HEK293T (cell line): ENCODE data around the gene METTL5.
"Not testable (repeated sequence)": the region's sequence is repeated elsewhere in the genome, so short reads cannot be mapped to it uniquely, and the experiment has no call there.

Experiments used
- CTCF ChIA-PET: fragments of 350-600 bp; formaldehyde crosslinking; extraction: SDS; loops from one replicate; lab custom pipeline; 2021; ENCODE audit warnings: antibody characterized with exemption, inconsistent platforms; lab: Yijun Ruan, JAX
- POLR2A ChIA-PET: fragments of 350-600 bp; formaldehyde crosslinking; extraction: SDS; loops from one replicate; lab custom pipeline; 2020; ENCODE audit warnings: antibody characterized with exemption, inconsistent platforms; lab: Yijun Ruan, JAX
- DNase-seq: peaks from one replicate; pipeline ENCODE4 v3.0.0; 2012; ENCODE audit warnings: mixed read lengths; ENCODE audit errors: extremely low spot score
- ARNT ChIP-seq: fragments of 450-650 bp; IDR thresholded peaks from 2 replicates; pipeline ENCODE4 v1.6.1; 2017; ENCODE audit warnings: mild to moderate bottlenecking
- BHLHE40 ChIP-seq: fragments of 450-650 bp; IDR thresholded peaks from 2 replicates; pipeline ENCODE4 v1.6.1; 2016; ENCODE audit warnings: mild to moderate bottlenecking, moderate library complexity, borderline replicate concordance
- CTBP1 ChIP-seq: fragments of 450-650 bp; IDR thresholded peaks from 2 replicates; pipeline ENCODE4 v1.6.1; 2016; ENCODE audit warnings: borderline replicate concordance
- ELF4 ChIP-seq: fragments of 450-650 bp; IDR thresholded peaks from 2 replicates; pipeline ENCODE4 v1.6.1; 2017; ENCODE audit warnings: antibody characterized with exemption
- FOXA1 ChIP-seq: fragments of 450-650 bp; IDR thresholded peaks from 2 replicates; pipeline ENCODE4 v1.6.1; 2016; ENCODE audit warnings: mild to moderate bottlenecking
- FOXK2 ChIP-seq: fragments of 450-650 bp; IDR thresholded peaks from 2 replicates; pipeline ENCODE4 v1.6.1; 2016; ENCODE audit warnings: mild to moderate bottlenecking
- FOXM1 ChIP-seq: fragments of 450-650 bp; IDR thresholded peaks from 2 replicates; pipeline ENCODE4 v1.6.1; 2017; ENCODE audit warnings: mild to moderate bottlenecking, borderline replicate concordance
- HDGF ChIP-seq: fragments of 450-650 bp; IDR thresholded peaks from 2 replicates; pipeline ENCODE4 v1.6.1; 2017; ENCODE audit warnings: antibody characterized with exemption, borderline replicate concordance
- L3MBTL2 ChIP-seq: fragments of 450-650 bp; conservative IDR thresholded peaks from 2 replicates; pipeline ENCODE4 v1.6.1; 2016; ENCODE audit warnings: mild to moderate bottlenecking
- LEF1 ChIP-seq: fragments of 450-650 bp; IDR thresholded peaks from 2 replicates; pipeline ENCODE4 v1.6.1; 2017; ENCODE audit warnings: mild to moderate bottlenecking, borderline replicate concordance
- NFRKB ChIP-seq: fragments of 450-650 bp; IDR thresholded peaks from 2 replicates; pipeline ENCODE4 v1.6.1; 2016; ENCODE audit warnings: mild to moderate bottlenecking, moderate library complexity
- SP1 ChIP-seq: fragments of 450-650 bp; IDR thresholded peaks from 2 replicates; pipeline ENCODE4 v1.6.1; 2017
- SUZ12 ChIP-seq: fragments of 450-650 bp; IDR thresholded peaks from 2 replicates; pipeline ENCODE4 v1.6.1; 2016; ENCODE audit warnings: mild to moderate bottlenecking
- TARDBP ChIP-seq: fragments of 450-650 bp; IDR thresholded peaks from 2 replicates; pipeline ENCODE4 v1.6.1; 2016
- ZNF384 ChIP-seq: fragments of 450-650 bp; IDR thresholded peaks from 2 replicates; pipeline ENCODE4 v1.6.1; 2016
- TF ChIP-seq, protein P1 (sequence below): fragments of 450-650 bp; IDR thresholded peaks from 2 replicates; pipeline ENCODE4 v1.6.1; 2016

The METTL5 gene

DNA sequence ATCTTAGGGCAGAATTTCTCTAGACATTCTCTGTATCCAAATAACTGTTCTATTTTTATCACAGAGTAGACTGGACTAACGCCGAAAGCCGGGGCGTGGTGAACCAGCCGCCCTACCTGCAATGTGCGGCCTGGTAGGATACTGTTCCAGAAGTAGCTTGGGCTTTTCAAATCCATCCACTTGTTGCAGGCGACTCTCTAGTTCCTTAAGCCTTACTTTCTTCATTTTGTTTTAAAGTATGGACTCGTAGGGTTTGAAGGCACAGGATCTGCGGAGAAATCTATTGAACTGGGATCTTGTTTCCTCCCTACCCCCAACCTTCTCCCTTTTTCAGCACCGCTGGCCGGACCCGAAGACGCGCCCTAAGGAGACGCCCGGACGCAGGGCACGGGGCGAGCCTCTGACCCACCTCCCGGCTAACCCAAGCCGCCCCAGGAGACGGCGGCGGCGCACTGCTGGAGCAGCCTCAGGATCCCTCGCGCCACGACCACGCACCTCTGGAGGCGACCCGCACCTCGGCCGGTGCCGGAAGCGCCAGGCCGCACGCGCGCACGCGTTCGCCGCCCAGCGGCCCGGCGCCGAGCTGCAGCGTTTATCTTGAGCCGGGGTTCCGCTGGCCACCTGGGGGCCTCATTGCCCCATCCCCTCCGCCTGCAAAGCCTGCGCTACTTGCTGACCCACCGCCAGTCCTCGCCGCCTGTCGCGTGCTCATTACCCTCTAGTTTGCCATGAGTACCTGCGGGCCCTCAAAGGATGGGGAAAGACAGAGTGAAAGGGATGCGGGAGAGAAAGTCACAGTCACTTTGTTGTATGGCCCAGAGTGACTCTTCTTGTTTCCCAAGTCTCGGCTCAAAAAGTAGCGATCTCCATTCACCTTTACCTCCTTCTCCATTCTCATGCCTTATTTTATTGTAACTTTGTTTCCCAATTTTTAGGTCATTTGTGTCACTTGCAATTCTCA lies at the start of gene METTL5:
Gene METTL5 (minus strand): TSS at position 533 of the 961 bp plus-strand sequence. CDS start 308 bp downstream, at position 225.
- POLR2A ChIA-PET = interaction anchor here (0.6 to 1.1 kb wide), 3 partner anchors 41 to 58 kb away, joined by 3 to 7 read pairs (median 3); no protein-coding TSS in a partner anchor
- no peak for TF ChIP-seq ELF4
- no peak for TF ChIP-seq TARDBP
- TF ChIP-seq FOXK2 = no peak
- no peak for TF ChIP-seq FOXA1
- TF ChIP-seq LEF1 = no peak
- TF ChIP-seq FOXM1 = no peak
- TF ChIP-seq CTBP1 = no peak
- TF ChIP-seq L3MBTL2 = peak; percentile 76
- CTCF ChIA-PET = interaction anchor here (0.5 to 1.7 kb wide), 5 partner anchors 9 to 107 kb away, joined by 3 to 7 read pairs (median 4); no protein-coding TSS in a partner anchor
- DNase-seq = peak; percentile 82

DNA sequence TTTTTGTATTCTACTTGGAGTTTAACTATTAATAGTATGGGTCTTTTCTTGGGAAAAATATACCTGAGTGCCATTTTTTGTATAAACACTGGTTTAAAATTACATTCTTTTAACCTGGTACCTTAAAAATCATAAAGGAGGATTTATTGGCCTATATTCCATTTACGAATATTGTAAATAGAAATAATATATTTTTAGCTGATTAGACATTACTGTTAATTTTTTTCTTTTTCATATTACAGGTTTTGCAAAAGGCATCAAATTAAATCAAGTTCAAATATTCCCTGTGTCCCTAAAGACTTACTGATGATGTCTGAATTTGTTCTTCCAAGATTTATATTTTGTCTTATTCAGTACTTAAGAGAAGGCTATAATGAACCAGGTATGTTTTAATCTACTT lies 47.3 kb upstream of the METTL5 start:
- ChIA-PET CTCF (no interaction called here), POLR2A (no interaction called here)
- no peak for DNase-seq
- no peak for TF ChIP-seq ELF4
- TF ChIP-seq ZNF384 = no peak
- TF ChIP-seq BHLHE40 = no peak
- TF ChIP-seq SP1 = no peak
- no peak for TF ChIP-seq CTBP1
- no peak for TF ChIP-seq FOXK2
- TF ChIP-seq ARNT = no peak

DNA sequence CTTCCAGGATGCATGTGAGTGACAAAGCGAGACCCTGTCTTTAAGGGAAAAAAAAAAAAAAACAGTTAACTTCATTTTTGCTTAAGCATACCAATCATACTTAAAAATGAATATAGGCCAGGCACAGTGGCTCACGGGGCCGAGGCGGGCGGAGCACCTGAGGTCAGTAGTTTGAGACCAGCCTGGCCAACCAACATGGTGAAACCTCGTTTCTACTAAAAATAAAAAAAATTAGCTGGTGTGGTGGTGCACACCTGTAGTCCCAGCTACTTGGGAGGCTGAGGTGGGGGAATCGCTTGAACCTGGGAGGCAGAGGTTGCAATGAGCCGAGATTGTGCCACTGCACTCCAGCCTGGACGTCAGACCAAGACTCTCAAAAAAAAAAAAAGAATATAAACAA lies 46.7 kb upstream of the METTL5 start:
- POLR2A ChIA-PET, CTCF ChIA-PET, DNase-seq: not testable (repeated sequence)

DNA sequence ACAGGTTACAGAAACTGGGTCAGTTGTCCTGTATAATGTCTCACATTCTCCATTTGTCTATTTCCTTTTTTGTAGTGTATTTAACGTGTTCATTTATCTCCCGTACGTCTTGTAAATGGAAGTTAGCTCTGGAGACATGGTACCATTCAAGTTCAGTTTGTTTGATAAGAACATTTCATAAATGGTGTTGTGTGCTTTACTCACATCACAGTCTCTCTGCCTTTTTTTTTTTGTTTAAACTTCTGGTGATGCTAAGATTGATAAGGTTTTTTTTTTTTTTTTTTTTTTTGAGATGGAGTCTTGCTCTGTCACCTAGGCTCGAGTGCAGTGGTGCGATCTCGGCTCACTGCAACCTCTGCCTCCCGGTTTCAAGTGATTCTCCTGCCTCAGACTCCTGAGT lies 44.2 kb upstream of the METTL5 start:
- POLR2A ChIA-PET = no interaction called here
- no peak for TF ChIP-seq SUZ12
- no peak for TF ChIP-seq FOXA1
- TF ChIP-seq ZNF384 = no peak
- TF ChIP-seq LEF1 = no peak
- no peak for TF ChIP-seq NFRKB
- no peak for TF ChIP-seq FOXM1
- TF ChIP-seq TARDBP = no peak
- TF ChIP-seq, protein P1, sequence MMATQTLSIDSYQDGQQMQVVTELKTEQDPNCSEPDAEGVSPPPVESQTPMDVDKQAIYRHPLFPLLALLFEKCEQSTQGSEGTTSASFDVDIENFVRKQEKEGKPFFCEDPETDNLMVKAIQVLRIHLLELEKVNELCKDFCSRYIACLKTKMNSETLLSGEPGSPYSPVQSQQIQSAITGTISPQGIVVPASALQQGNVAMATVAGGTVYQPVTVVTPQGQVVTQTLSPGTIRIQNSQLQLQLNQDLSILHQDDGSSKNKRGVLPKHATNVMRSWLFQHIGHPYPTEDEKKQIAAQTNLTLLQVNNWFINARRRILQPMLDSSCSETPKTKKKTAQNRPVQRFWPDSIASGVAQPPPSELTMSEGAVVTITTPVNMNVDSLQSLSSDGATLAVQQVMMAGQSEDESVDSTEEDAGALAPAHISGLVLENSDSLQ = no peak
- TF ChIP-seq L3MBTL2 = no peak
- no peak for TF ChIP-seq BHLHE40
- TF ChIP-seq CTBP1 = no peak
- TF ChIP-seq ARNT = no peak
- TF ChIP-seq SP1 = no peak
- no peak for TF ChIP-seq FOXK2
- no peak for TF ChIP-seq ELF4
- TF ChIP-seq HDGF = no peak
- DNase-seq = no peak
- CTCF ChIA-PET = interaction anchor here (0.6 kb wide), 1 partner anchor 335 kb away, joined by 4 read pairs; no protein-coding TSS in a partner anchor

DNA sequence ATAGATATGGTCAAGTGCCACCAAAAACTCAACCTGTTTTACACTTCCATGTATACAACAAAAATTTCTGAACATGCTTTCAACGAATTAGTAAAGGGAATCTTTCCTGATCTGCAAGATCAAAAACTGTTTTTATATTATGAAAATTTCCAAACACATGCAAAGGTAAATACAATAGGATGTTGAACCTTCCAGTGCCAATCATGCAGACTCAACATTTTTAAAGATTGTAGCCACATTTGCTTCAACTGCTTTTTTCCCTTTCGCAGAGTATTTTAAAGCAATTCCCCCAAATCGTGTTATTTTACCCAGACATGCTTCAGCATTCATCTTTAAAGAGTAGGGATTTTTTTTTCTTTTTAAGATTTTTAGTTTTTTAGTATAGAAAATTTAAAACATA lies 42.9 kb upstream of the METTL5 start:
- DNase-seq = no peak
- TF ChIP-seq HDGF (no peak), CTBP1 (no peak), LEF1 (no peak), ZNF384 (no peak), FOXK2 (no peak), L3MBTL2 (no peak), SP1 (no peak), ARNT (no peak)
- TF ChIP-seq, protein P1 = no peak
- POLR2A ChIA-PET = no interaction called here
- CTCF ChIA-PET = no interaction called here

DNA sequence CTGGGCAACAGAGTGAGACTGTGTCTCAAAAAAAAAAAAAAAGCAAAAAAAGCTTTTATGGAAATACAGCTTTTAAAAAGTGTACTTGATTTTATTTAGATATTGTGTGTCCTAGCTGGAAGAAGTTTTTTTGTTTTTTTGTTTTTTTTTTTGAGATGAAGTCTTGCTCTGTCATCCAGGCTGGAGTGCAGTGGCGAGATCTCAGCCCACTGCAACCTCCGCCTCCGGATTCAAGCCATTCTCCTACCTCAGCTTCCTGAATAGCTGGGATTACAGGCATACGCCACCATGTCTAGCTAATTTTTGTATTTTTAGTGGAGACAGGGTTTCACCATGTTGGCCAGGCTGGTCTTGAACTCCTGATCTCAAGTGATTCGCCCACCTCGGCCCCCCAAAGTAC lies 41.5 kb upstream of the METTL5 start:
- DNase-seq, CTCF ChIA-PET: not testable (repeated sequence)
- POLR2A ChIA-PET = interaction anchor here (1.0 kb wide), 1 partner anchor 41 kb away, joined by 3 read pairs; the partner anchor contains the start of gene METTL5

DNA sequence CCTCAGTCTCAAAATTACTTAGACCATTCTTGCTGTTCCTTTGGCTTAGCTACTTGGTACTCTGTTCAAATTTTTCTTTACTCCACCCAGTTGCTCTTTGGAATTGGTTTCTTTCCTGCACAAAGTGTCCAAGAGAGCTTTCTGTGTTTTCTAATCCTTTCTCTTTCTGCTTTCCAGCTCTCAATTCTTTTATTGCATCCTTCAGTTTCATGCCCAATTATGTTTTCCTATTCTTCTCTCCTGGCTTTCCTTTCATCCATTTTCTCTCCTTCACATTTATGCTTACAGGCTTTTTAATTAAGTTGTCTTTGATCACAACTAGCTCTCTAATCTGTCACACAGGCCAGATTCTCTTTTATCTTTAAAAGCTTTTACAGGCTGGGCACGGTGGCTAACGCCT lies 40.8 kb upstream of the METTL5 start:
- TF ChIP-seq NFRKB (no peak), LEF1 (no peak), HDGF (no peak), SP1 (no peak), TARDBP (no peak), ARNT (no peak), ELF4 (no peak), ZNF384 (no peak), SUZ12 (no peak), L3MBTL2 (no peak), CTBP1 (no peak), FOXM1 (no peak)
- TF ChIP-seq, protein P1 = no peak
- no peak for DNase-seq
- CTCF ChIA-PET = no interaction called here
- POLR2A ChIA-PET = interaction anchor here (1.0 kb wide), 1 partner anchor 41 kb away, joined by 3 read pairs; the partner anchor contains the start of gene METTL5
